HG03103 (cell line): ENCODE results near the gene MPDU1.

Experiments used
- ATAC-seq: cut with Tn5 transposase; IDR thresholded peaks from one replicate; pipeline ENCODE4 v1.9.1; 2021; ENCODE audit warnings: low read depth; ENCODE audit not compliant: unreplicated experiment

Gene MPDU1

GRCh38 chr17:7583253-7584109 lies at the start of gene MPDU1:
Gene MPDU1 (plus strand): TSS chr17:7583852. CDS start chr17:7583863, 11 bp downstream.
- ATAC-seq, result peak; percentile 49

GRCh38 chr17:7538050-7538449 lies 45.6 kb upstream of the MPDU1 start:
- no peak for ATAC-seq

GRCh38 chr17:7538891-7539545 lies 44.6 kb upstream of the MPDU1 start:
- no peak for ATAC-seq

GRCh38 chr17:7541074-7541621 lies 42.5 kb upstream of the MPDU1 start:
- ATAC-seq, result no peak

GRCh38 chr17:7544911-7545310 lies 38.7 kb upstream of the MPDU1 start:
- ATAC-seq, result no peak

- ATAC-seq, result no peak
Observed at GRCh38 chr17:7548585-7549400, 34.9 kb upstream of the MPDU1 start, which contains the start of gene TNFSF12. Gene TNFSF12 (plus strand): TSS chr17:7549058. CDS start chr17:7549154, 96 bp downstream.

- ATAC-seq, result no peak
Observed at GRCh38 chr17:7549401-7550055, 34.1 kb upstream of the MPDU1 start.

- no peak for ATAC-seq
Observed at GRCh38 chr17:7550344-7550743, 33.3 kb upstream of the MPDU1 start.

GRCh38 chr17:7551396-7551795 lies 32.3 kb upstream of the MPDU1 start:
- ATAC-seq, result no peak

GRCh38 chr17:7552621-7553051 lies 31.0 kb upstream of the MPDU1 start:
- no peak for ATAC-seq

- no peak for ATAC-seq
Observed at GRCh38 chr17:7553356-7553755, 30.3 kb upstream of the MPDU1 start.

- ATAC-seq, result no peak
Observed at GRCh38 chr17:7555320-7555948, 28.2 kb upstream of the MPDU1 start.

GRCh38 chr17:7556627-7557026 lies 27.0 kb upstream of the MPDU1 start:
- ATAC-seq, result no peak

- ATAC-seq, result no peak
Observed at GRCh38 chr17:7557147-7557764, 26.4 kb upstream of the MPDU1 start.

- ATAC-seq, result no peak
Observed at GRCh38 chr17:7557775-7558543, 25.7 kb upstream of the MPDU1 start.

- ATAC-seq, result no peak
Observed at GRCh38 chr17:7558544-7559319, 24.9 kb upstream of the MPDU1 start, which contains the start of gene TNFSF13. Gene TNFSF13 (plus strand): TSS chr17:7558750. CDS start chr17:7559040, 290 bp downstream.

GRCh38 chr17:7559320-7560171 lies 24.1 kb upstream of the MPDU1 start:
- no peak for ATAC-seq
